Breast epithelium (tissue), 3 donors: ENCODE results near the gene MX2.

Experiments used
- POLR2A ChIP-seq: fragments of 450-650 bp; IDR thresholded peaks from one replicate; pipeline ENCODE4 v1.6.1; 2016; ENCODE audit warnings: antibody characterized with exemption, mild to moderate bottlenecking, moderate library complexity
- TF ChIP-seq, protein P1 (sequence below), 3 donors: fragments of 450-650 bp; IDR thresholded peaks; one replicate each; pipeline ENCODE4 v1.5.1; 2016 to 2017; ENCODE audit warnings: antibody characterized with exemption in 3 of 3, mild to moderate bottlenecking in 3 of 3, moderate library complexity in 3 of 3

DNA sequence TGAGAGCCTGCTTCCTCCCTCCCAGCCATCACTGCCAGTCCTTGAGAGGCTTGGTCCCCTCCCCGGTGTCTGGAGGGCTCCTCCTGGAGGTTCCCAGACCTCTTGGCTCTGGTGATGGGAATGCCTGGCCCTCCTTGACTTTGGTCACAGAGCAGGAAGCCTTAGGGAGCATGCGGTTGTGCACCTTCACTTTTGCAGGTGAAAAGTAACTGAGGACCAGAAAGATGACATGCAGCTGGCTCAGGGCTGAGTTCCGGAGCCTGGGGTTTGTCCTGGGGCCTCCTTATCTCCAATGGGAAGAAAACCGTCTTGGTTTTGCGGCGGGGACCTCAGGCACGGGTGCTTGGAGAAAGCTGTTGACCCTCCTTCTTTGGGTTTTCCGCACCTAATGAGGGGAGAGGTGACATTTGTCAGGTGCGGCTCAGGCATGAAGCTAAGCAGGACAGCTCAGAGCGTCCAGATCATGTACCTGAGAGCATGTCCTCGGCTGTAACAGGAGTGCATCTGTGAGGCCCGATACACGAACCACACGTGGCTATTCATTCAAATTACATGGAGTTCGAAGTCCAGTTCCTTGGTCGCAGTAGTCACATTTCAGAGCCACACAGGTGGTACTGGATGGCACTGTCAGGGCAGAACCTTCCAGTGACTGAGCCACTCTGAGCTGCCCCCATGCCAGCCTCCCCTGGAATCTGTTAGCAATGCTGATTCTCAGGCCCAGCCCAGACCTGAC, 608 bp upstream of the MX2 start:
- TF ChIP-seq, protein P1, sequence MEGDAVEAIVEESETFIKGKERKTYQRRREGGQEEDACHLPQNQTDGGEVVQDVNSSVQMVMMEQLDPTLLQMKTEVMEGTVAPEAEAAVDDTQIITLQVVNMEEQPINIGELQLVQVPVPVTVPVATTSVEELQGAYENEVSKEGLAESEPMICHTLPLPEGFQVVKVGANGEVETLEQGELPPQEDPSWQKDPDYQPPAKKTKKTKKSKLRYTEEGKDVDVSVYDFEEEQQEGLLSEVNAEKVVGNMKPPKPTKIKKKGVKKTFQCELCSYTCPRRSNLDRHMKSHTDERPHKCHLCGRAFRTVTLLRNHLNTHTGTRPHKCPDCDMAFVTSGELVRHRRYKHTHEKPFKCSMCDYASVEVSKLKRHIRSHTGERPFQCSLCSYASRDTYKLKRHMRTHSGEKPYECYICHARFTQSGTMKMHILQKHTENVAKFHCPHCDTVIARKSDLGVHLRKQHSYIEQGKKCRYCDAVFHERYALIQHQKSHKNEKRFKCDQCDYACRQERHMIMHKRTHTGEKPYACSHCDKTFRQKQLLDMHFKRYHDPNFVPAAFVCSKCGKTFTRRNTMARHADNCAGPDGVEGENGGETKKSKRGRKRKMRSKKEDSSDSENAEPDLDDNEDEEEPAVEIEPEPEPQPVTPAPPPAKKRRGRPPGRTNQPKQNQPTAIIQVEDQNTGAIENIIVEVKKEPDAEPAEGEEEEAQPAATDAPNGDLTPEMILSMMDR (IDR thresholded peaks at IDR 0.05): no peak
- TF ChIP-seq POLR2A: no peak
